ENCODE results near the gene KIF1C. TPM values are rescaled to one million over a fixed set of nuclear protein-coding genes. Genes with fewer than 3 reads are reported as not detected.
"Not testable (repeated sequence)": the region's sequence is repeated elsewhere in the genome, so short reads cannot be mapped to it uniquely, and the experiment has no call there.

Gene KIF1C
- total RNA-seq, 1 donor from 2014 or later, result 143 TPM

GRCh38 chr17:5032865-5033264, 35.1 kb downstream of the KIF1C start:
- intact Hi-C loops (cut with DNase I), result no loop called here
- ATAC-seq, result no peak
- no peak for DNase-seq (ENCODE audit: low spot score)

GRCh38 chr17:5033352-5034015, 35.7 kb downstream of the KIF1C start:
- no peak for ATAC-seq
- DNase-seq (ENCODE audit: low spot score), result no peak
- intact Hi-C loops (cut with DNase I), result no loop called here

- DNase-seq (ENCODE audit: low spot score) (no peak), ATAC-seq (no peak)
- intact Hi-C loops (cut with DNase I), result no loop called here
Measured at GRCh38 chr17:5034063-5034462, 36.3 kb downstream of the KIF1C start.

GRCh38 chr17:5034651-5035050, 36.9 kb downstream of the KIF1C start:
- no peak for DNase-seq (ENCODE audit: low spot score)
- intact Hi-C loops (cut with DNase I), result no loop called here
- ATAC-seq, result no peak

- DNase-seq (ENCODE audit: low spot score) (no peak), ATAC-seq (no peak)
- intact Hi-C loops (cut with DNase I), result no loop called here
Measured at GRCh38 chr17:5035315-5035714, 37.6 kb downstream of the KIF1C start, which contains the start of gene SLC52A1. SLC52A1 (minus strand) TSS chr17:5035426; CDS start chr17:5034606, 820 bp downstream.

- intact Hi-C loops (cut with DNase I), result no loop called here
- ATAC-seq, result no peak
Measured at GRCh38 chr17:5042157-5043022, 44.6 kb downstream of the KIF1C start.

GRCh38 chr17:5043524-5043923, 45.8 kb downstream of the KIF1C start:
- no peak for DNase-seq (ENCODE audit: low spot score)
- intact Hi-C loops (cut with DNase I), result no loop called here

More at GRCh38 chr17:5042157-5043022, 44.6 kb downstream of the KIF1C start:
- no peak for DNase-seq (ENCODE audit: low spot score)

GRCh38 chr17:5044630-5045029, 46.9 kb downstream of the KIF1C start:
- DNase-seq (ENCODE audit: low spot score) (no peak), ATAC-seq (no peak)
- intact Hi-C loops (cut with DNase I), result no loop called here

More at GRCh38 chr17:5043524-5043923, 45.8 kb downstream of the KIF1C start:
- ATAC-seq, result no peak

GRCh38 chr17:5045496-5045895, 47.7 kb downstream of the KIF1C start:
- no peak for ATAC-seq

GRCh38 chr17:5047446-5047845, 49.7 kb downstream of the KIF1C start:
- ATAC-seq, result no peak
- no peak for DNase-seq (ENCODE audit: low spot score)

More at GRCh38 chr17:5045496-5045895, 47.7 kb downstream of the KIF1C start:
- intact Hi-C loops (cut with DNase I), result no loop called here
- no peak for DNase-seq (ENCODE audit: low spot score)

GRCh38 chr17:5049314-5049841, 51.6 kb downstream of the KIF1C start:
- ATAC-seq (no peak), DNase-seq (ENCODE audit: low spot score) (no peak)
- intact Hi-C loops (cut with DNase I), result no loop called here

More at GRCh38 chr17:5047446-5047845, 49.7 kb downstream of the KIF1C start:
- intact Hi-C loops (cut with DNase I), result no loop called here

GRCh38 chr17:5050278-5050677, 52.5 kb downstream of the KIF1C start:
- no peak for ATAC-seq
- no peak for DNase-seq (ENCODE audit: low spot score)
- intact Hi-C loops (cut with DNase I), result no loop called here

GRCh38 chr17:5055543-5055942, 57.8 kb downstream of the KIF1C start:
- ATAC-seq, result no peak
- intact Hi-C loops (cut with DNase I), result no loop called here
- no peak for DNase-seq (ENCODE audit: low spot score)

GRCh38 chr17:5065227-5065744, 67.5 kb downstream of the KIF1C start:
- ATAC-seq (no peak), DNase-seq (ENCODE audit: low spot score) (no peak)
- intact Hi-C loops (cut with DNase I), result loop anchor here (10.0 kb wide), 1 partner anchor 150 kb away; no protein-coding TSS in a partner anchor

GRCh38 chr17:5068236-5068635, 70.5 kb downstream of the KIF1C start:
- ATAC-seq (no peak), DNase-seq (ENCODE audit: low spot score) (no peak)
- intact Hi-C loops (cut with DNase I), result loop anchor here (10.0 kb wide), 1 partner anchor 153 kb away; no protein-coding TSS in a partner anchor

- intact Hi-C loops (cut with DNase I), result loop anchor here (10.0 kb wide), 1 partner anchor 155 kb away; no protein-coding TSS in a partner anchor
- DNase-seq (ENCODE audit: low spot score) (no peak), ATAC-seq (peak; percentile 83)
Measured at GRCh38 chr17:5069724-5070123, 72.0 kb downstream of the KIF1C start.

- DNase-seq (ENCODE audit: low spot score); ATAC-seq; intact Hi-C loops (cut with DNase I): not testable (repeated sequence)
Measured at GRCh38 chr17:5075472-5075871, 77.7 kb downstream of the KIF1C start.

- intact Hi-C loops (cut with DNase I); DNase-seq (ENCODE audit: low spot score); ATAC-seq: not testable (repeated sequence)
Measured at GRCh38 chr17:5077275-5077674, 79.5 kb downstream of the KIF1C start.

- peak; percentile 72 for ATAC-seq
Measured at GRCh38 chr17:5077781-5078105, 80.0 kb downstream of the KIF1C start.

More at GRCh38 chr17:5077781-5078105, 80.0 kb downstream of the KIF1C start:
- DNase-seq (ENCODE audit: low spot score), result no peak
- intact Hi-C loops (cut with DNase I), result no loop called here
